Large intestine (tissue), 3 donors: ENCODE measurements around the gene TNFRSF11A. TPM values are rescaled to one million over a fixed set of nuclear protein-coding genes. Genes with fewer than 3 reads are reported as not detected.

Experiments used
- DNase-seq, 2 donors: peaks; one replicate each; pipeline versions ENCODE4 v3.0.0 to v3.0.0-alpha.2; 2013
- H3K27ac ChIP-seq: one replicate; pipeline ENCODE4 v1.5.1; 2013; ENCODE audit warnings: low read length
- H3K27me3 ChIP-seq: 2 replicates; pipeline ENCODE4 v1.6.1; 2013; ENCODE audit warnings: low read length; ENCODE audit not compliant: control insufficient read depth, insufficient read depth
- H3K36me3 ChIP-seq: 2 replicates; pipeline ENCODE4 v1.6.1; 2013; ENCODE audit warnings: low read length; ENCODE audit not compliant: control insufficient read depth, insufficient read depth
- H3K4me1 ChIP-seq: one replicate; pipeline ENCODE4 v1.6.1; 2013; ENCODE audit warnings: low read length; ENCODE audit not compliant: control insufficient read depth, insufficient read depth
- H3K4me3 ChIP-seq: one replicate; pipeline ENCODE4 v1.5.1; 2013; ENCODE audit warnings: low read length
- H3K9me3 ChIP-seq: one replicate; pipeline ENCODE4 v1.6.1; 2013; ENCODE audit warnings: mild to moderate bottlenecking, low read depth, low read length, moderate library complexity; ENCODE audit not compliant: control insufficient read depth
- WGBS: methylation state at CpG from one replicate; pipeline ENCODE4 v1.1.5; 2013; ENCODE audit warnings: low lambda C conversion rate; ENCODE audit not compliant: insufficient coverage; 5-methylcytosine and 5-hydroxymethylcytosine counted together
- polyA plus RNA-seq: library from polyadenylated mRNA; unstranded; fragments of 120-200 nt; gene quantifications from one replicate; pipeline ENCODE4 v1.2.1, GENCODE V29; 2013

Gene TNFRSF11A
- polyA plus RNA-seq, 1 donor = 21.7 TPM

- peak; percentile 25 to 31 for DNase-seq
- Histone ChIP-seq H3K4me3 (no peak overlapping the region), H3K36me3 (peaks cover 33% of the 10 kb centered on the region), H3K4me1 (peaks cover 7% of the 10 kb centered on the region), H3K27me3 (no peaks in the 10 kb centered on the region), H3K27ac (peak overlapping the region; percentile 43), H3K9me3 (no peaks in the 10 kb centered on the region)
- 100% methylated on average over 2 of the region's 7 CpGs for WGBS
These were observed 36.2 kb downstream of the TNFRSF11A start for GRCh38 chr18:62361288-62361687.

GRCh38 chr18:62364558-62364957 is 39.4 kb downstream of the TNFRSF11A start:
- WGBS = no CpG with 5 or more reads among the region's 5 CpGs

GRCh38 chr18:62365420-62365819 is 40.3 kb downstream of the TNFRSF11A start:
- no peaks in the 10 kb centered on the region for H3K27me3 ChIP-seq
- peaks cover 7% of the 10 kb centered on the region for H3K4me1 ChIP-seq
- no peak overlapping the region for H3K4me3 ChIP-seq
- WGBS = no CpG with 5 or more reads among the region's 2 CpGs
- no peak for DNase-seq
- H3K9me3 ChIP-seq = no peaks in the 10 kb centered on the region
- peaks cover 32% of the 10 kb centered on the region for H3K36me3 ChIP-seq
- H3K27ac ChIP-seq = no peak overlapping the region

More at GRCh38 chr18:62364558-62364957, 39.4 kb downstream of the TNFRSF11A start:
- H3K27ac ChIP-seq = no peak overlapping the region
- H3K36me3 ChIP-seq = peaks cover 30% of the 10 kb centered on the region
- H3K27me3 ChIP-seq = no peaks in the 10 kb centered on the region
- H3K4me3 ChIP-seq = no peak overlapping the region
- H3K4me1 ChIP-seq = peaks cover 7% of the 10 kb centered on the region
- DNase-seq = no peak
- H3K9me3 ChIP-seq = no peaks in the 10 kb centered on the region

- no peak for DNase-seq
- H3K27me3 ChIP-seq = no peaks in the 10 kb centered on the region
- H3K27ac ChIP-seq = no peak overlapping the region
- no peak overlapping the region for H3K4me3 ChIP-seq
- no peaks in the 10 kb centered on the region for H3K4me1 ChIP-seq
- H3K36me3 ChIP-seq = peaks cover 29% of the 10 kb centered on the region
- H3K9me3 ChIP-seq = no peaks in the 10 kb centered on the region
- no CpG with 5 or more reads among the region's 6 CpGs for WGBS
These were observed 41.9 kb downstream of the TNFRSF11A start for GRCh38 chr18:62366992-62367391.

- H3K4me1 ChIP-seq = no peaks in the 10 kb centered on the region
- H3K9me3 ChIP-seq = no peaks in the 10 kb centered on the region
- H3K27ac ChIP-seq = no peak overlapping the region
- DNase-seq = no peak
- no CpG with 5 or more reads among the region's 2 CpGs for WGBS
- H3K27me3 ChIP-seq = no peaks in the 10 kb centered on the region
- no peak overlapping the region for H3K4me3 ChIP-seq
- peaks cover 31% of the 10 kb centered on the region for H3K36me3 ChIP-seq
These were observed 43.0 kb downstream of the TNFRSF11A start for GRCh38 chr18:62368100-62368499.

GRCh38 chr18:62369129-62369644 is 44.1 kb downstream of the TNFRSF11A start:
- no peak overlapping the region for H3K27ac ChIP-seq
- H3K9me3 ChIP-seq = no peaks in the 10 kb centered on the region
- peaks cover 28% of the 10 kb centered on the region for H3K36me3 ChIP-seq
- no peak for DNase-seq
- H3K4me1 ChIP-seq = no peaks in the 10 kb centered on the region
- WGBS = no CpG with 5 or more reads among the region's 9 CpGs
- H3K27me3 ChIP-seq = no peaks in the 10 kb centered on the region
- no peak overlapping the region for H3K4me3 ChIP-seq

- DNase-seq = no peak
- WGBS = no CpG with 5 or more reads among the region's 4 CpGs
- Histone ChIP-seq H3K36me3 (peaks cover 32% of the 10 kb centered on the region), H3K4me1 (no peaks in the 10 kb centered on the region), H3K27ac (no peak overlapping the region), H3K4me3 (no peak overlapping the region), H3K9me3 (no peaks in the 10 kb centered on the region), H3K27me3 (no peaks in the 10 kb centered on the region)
These were observed 45.3 kb downstream of the TNFRSF11A start for GRCh38 chr18:62370366-62370765.

- DNase-seq = no peak
- Histone ChIP-seq H3K4me3 (no peak overlapping the region), H3K27me3 (no peaks in the 10 kb centered on the region), H3K27ac (no peak overlapping the region), H3K4me1 (no peaks in the 10 kb centered on the region), H3K36me3 (peaks cover 38% of the 10 kb centered on the region), H3K9me3 (no peaks in the 10 kb centered on the region)
- whole genome bisulfite sequencing = 100% methylated on average over 1 of the region's 10 CpGs
These were observed 46.3 kb downstream of the TNFRSF11A start for GRCh38 chr18:62371436-62371835.

- no peak overlapping the region for H3K4me3 ChIP-seq
- 80% methylated on average over 1 of the region's 5 CpGs for WGBS
- no peak overlapping the region for H3K27ac ChIP-seq
- no peak for DNase-seq
- no peaks in the 10 kb centered on the region for H3K9me3 ChIP-seq
- peaks cover 38% of the 10 kb centered on the region for H3K36me3 ChIP-seq
- no peaks in the 10 kb centered on the region for H3K4me1 ChIP-seq
- no peaks in the 10 kb centered on the region for H3K27me3 ChIP-seq
These were observed 47.0 kb downstream of the TNFRSF11A start for GRCh38 chr18:62372156-62372555.

- Histone ChIP-seq H3K4me1 (no peaks in the 10 kb centered on the region), H3K36me3 (peaks cover 44% of the 10 kb centered on the region), H3K27me3 (no peaks in the 10 kb centered on the region), H3K9me3 (no peaks in the 10 kb centered on the region), H3K27ac (no peak overlapping the region), H3K4me3 (no peak overlapping the region)
- no CpG with 5 or more reads among the region's 4 CpGs for WGBS
- DNase-seq = no peak
These were observed 47.8 kb downstream of the TNFRSF11A start for GRCh38 chr18:62372882-62373281.

- H3K4me1 ChIP-seq = no peaks in the 10 kb centered on the region
- DNase-seq = no peak
- no peak overlapping the region for H3K27ac ChIP-seq
- no peaks in the 10 kb centered on the region for H3K9me3 ChIP-seq
- H3K36me3 ChIP-seq = peaks cover 31% of the 10 kb centered on the region
- H3K27me3 ChIP-seq = no peaks in the 10 kb centered on the region
- no peak overlapping the region for H3K4me3 ChIP-seq
- WGBS = 100% methylated on average over 1 of the region's 1 CpG
These were observed 49.4 kb downstream of the TNFRSF11A start for GRCh38 chr18:62374410-62374965.
